ENCODE results near the gene DOCK10.
A peak's percentile ranks its signal among the peaks of the same experiment; 100 is the strongest.

DOCK10 gene

DNA sequence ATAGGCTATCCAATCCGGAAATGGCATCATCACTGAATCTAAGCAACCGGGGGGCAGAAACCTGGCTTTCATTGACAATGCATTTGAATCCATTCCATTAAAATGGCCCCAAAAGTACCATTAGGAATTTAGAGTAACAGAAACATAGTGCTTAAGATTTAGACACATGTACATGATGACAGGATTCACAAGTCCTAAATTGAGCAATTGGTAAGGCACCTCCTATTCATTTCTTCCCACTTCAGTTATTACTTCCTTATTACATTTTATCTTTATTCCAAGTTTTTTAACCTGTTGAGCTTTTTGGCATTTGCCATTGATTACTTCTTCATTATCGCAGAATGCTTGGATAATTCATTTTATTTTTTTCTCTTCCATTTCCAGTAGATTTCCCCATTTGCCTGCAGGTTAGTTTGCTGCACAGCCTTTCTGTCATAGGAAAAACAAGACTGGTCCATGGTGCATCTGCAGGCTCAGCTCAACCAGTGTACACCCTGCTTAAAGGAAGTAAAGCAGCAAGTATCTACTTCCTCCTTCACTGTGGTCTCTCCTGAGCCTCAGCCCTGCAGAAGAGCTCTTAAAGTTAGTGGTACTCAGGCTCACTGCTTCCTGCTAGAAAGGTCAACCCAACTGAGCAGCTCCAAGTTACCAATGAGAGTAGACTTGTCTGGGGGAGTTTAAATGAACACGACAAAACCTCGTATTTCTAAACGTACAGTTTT, 89.2 kb downstream of the DOCK10 start:
- DNase-seq (ENCODE audit: low spot score): no peak
- ChIA-PET POLR2A (ENCODE audit: low non-redundant PET) (no interaction called here), CTCF (no interaction called here)
- TF ChIP-seq, protein P1, sequence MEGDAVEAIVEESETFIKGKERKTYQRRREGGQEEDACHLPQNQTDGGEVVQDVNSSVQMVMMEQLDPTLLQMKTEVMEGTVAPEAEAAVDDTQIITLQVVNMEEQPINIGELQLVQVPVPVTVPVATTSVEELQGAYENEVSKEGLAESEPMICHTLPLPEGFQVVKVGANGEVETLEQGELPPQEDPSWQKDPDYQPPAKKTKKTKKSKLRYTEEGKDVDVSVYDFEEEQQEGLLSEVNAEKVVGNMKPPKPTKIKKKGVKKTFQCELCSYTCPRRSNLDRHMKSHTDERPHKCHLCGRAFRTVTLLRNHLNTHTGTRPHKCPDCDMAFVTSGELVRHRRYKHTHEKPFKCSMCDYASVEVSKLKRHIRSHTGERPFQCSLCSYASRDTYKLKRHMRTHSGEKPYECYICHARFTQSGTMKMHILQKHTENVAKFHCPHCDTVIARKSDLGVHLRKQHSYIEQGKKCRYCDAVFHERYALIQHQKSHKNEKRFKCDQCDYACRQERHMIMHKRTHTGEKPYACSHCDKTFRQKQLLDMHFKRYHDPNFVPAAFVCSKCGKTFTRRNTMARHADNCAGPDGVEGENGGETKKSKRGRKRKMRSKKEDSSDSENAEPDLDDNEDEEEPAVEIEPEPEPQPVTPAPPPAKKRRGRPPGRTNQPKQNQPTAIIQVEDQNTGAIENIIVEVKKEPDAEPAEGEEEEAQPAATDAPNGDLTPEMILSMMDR (conservative IDR thresholded peaks at IDR 0.05; ENCODE audit: low read depth): no peak
- no peak overlapping the region for H3K27ac ChIP-seq

DNA sequence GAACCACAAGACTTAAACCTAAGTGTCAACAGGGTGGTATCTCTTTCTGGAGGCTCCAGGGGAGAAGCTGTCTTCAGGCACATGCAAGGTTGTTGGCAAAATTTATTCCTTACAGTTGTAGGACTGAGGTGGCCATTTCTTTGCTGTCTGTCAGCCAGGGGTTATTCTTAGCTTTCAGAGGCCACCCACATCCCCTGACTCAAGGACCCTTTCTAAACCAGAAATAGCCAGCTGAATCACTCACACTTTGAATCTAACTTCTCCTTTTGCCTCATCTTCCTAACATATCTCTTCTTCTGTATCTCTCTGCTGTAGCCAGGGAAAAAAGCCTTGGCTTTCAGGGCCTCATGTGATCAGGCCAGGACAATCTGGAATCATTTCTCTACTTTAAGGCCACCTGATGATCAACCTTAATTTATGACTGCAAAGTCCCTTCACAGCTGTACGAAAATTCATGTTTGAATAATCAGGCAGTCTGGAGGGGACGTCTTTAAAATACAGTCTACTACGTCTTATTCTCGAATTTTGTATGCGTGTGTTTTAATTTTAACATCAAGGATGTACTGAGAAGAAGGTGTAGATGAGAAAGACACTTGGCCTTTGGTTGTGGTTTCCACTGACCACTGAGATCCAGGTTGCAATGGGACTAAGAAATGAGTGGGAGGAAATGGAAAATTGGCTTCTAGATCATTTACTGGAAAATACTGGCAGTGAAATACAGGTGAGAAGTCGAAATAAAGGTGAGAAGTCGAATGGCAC, 90.4 kb downstream of the DOCK10 start:
- POLR2A ChIA-PET (ENCODE audit: low non-redundant PET): no interaction called here
- no peak overlapping the region for H3K27ac ChIP-seq
- no peak for DNase-seq (ENCODE audit: low spot score)
- CTCF ChIA-PET: no interaction called here
- TF ChIP-seq, protein P1 (conservative IDR thresholded peaks at IDR 0.05; ENCODE audit: low read depth): no peak

DNA sequence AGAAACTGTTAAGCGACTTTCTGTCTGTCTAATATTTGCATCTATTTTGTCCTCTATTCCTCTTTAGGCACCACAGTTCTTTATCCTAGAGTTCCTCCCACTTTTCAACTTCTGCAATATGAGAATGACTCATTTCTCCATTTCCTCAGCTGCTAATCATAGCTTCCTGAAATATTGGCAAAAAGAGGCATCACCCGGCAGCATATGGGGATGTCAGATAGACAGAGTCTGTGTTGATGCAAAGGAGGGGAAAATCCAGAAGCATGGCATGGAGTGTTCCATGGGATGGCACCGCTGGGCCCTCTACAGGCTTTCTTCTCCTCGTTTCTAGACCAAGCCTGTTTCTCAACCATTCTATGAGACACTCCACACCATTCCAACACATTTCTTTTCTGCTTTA, 93.4 kb downstream of the DOCK10 start:
- TF ChIP-seq, protein P1 (conservative IDR thresholded peaks at IDR 0.05; ENCODE audit: low read depth): no peak
- ChIA-PET POLR2A (ENCODE audit: low non-redundant PET) (no interaction called here), CTCF (interaction anchor here (0.6 kb wide), 1 partner anchor 302 kb away, joined by 5 read pairs; no protein-coding TSS in a partner anchor)
- H3K27ac ChIP-seq: no peak overlapping the region
- DNase-seq (ENCODE audit: low spot score): peak; percentile 32

DNA sequence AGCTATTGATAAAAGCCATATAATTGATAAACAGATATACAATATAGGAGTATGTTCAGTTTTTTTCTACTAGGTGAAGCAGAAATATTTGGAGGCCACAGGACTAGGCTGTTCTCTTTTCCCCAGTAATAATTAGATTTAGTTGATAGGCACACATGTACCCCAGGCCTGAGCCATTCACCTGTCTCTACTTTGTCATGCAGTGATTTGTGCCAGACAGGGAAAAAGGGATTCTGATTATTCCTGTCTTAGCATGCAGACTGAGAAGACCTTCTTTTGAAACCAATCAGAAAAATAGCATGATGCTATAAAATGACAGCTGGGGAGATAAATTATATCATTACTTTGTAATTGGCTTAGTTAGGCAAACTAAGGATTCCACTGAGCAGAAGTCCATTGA, 94.3 kb downstream of the DOCK10 start:
- ChIA-PET POLR2A (ENCODE audit: low non-redundant PET) (no interaction called here), CTCF (interaction anchor here (0.6 kb wide), 1 partner anchor 57 kb away, joined by 3 read pairs; no protein-coding TSS in a partner anchor)
- no peak for DNase-seq (ENCODE audit: low spot score)
- TF ChIP-seq, protein P1 (conservative IDR thresholded peaks at IDR 0.05; ENCODE audit: low read depth): no peak
- no peak overlapping the region for H3K27ac ChIP-seq

DNA sequence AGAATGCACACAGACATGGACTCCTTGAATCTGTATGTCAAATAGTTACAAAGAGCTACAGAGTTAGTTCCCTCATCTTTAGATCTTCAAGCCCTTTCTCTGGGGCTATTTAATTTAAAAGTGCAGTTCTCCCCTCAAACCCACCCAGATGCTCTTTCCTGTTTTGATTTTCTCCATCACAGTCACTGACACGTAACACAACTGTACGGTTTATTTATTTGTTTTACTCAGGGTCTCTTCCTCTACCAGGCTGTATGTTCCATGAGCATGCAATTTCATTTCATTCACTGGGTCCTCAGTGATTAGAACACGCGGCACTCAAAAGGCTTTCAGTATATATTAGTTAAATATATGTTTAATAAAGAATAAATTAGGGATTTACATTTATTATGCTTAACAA, 94.7 kb downstream of the DOCK10 start:
- ChIA-PET CTCF (interaction anchor here (0.6 kb wide), 1 partner anchor 57 kb away, joined by 3 read pairs; no protein-coding TSS in a partner anchor), POLR2A (ENCODE audit: low non-redundant PET) (no interaction called here)
- TF ChIP-seq, protein P1 (conservative IDR thresholded peaks at IDR 0.05; ENCODE audit: low read depth): no peak
- H3K27ac ChIP-seq: no peak overlapping the region
- DNase-seq (ENCODE audit: low spot score): no peak

DNA sequence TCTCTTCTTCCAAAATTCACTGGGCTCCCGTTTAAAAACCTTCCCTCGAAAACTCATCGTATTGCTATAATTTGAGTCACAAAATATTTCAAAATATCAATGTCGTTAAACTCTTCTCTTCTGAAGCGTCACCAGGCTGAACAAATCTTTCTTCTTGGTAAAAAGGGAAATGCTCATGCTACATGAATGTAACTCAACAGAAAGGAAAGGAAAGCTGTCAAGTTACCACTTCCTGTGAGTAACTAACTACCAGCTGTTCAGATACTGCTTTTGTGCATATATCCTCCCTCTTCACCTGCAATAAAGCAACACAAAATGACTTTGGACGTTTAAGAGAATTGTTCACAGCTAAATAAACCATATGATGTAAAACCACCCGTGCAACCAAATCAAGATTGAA, 95.4 kb downstream of the DOCK10 start:
- POLR2A ChIA-PET (ENCODE audit: low non-redundant PET): no interaction called here
- H3K27ac ChIP-seq: no peak overlapping the region
- DNase-seq (ENCODE audit: low spot score): no peak
- CTCF ChIA-PET: interaction anchor here (0.6 kb wide), 1 partner anchor 723 kb away, joined by 3 read pairs; no protein-coding TSS in a partner anchor
- TF ChIP-seq, protein P1 (conservative IDR thresholded peaks at IDR 0.05; ENCODE audit: low read depth): no peak
